ENCODE results near the gene GSE1. TPM values are rescaled to one million over a fixed set of nuclear protein-coding genes. Genes with fewer than 3 reads are reported as not detected.
A peak's percentile ranks its signal among the peaks of the same experiment; 100 is the strongest.

The GSE1 gene
- total RNA-seq, 1 experiment from 2014 or later, result 97.5 TPM

GRCh38 chr16:85657996-85658395, 44.9 kb downstream of the GSE1 start:
- ChIA-PET CTCF (interaction anchor here (0.5 to 0.6 kb wide), 2 partner anchors 14 to 20 kb away, joined by 3 to 4 read pairs; no protein-coding TSS in a partner anchor), POLR2A (no interaction called here)
- intact Hi-C loops (cut with micrococcal nuclease; ENCODE audit: unreplicated experiment), result no loop called here
- ATAC-seq (no peak), DNase-seq (ENCODE audit: low read depth, low spot score) (no peak)
- H3K9me3 ChIP-seq (ENCODE audit: control insufficient read depth, insufficient read depth, low read depth, low read length), result no peaks in the 10 kb centered on the region
- H3K27ac ChIP-seq (ENCODE audit: low read length), result no peak overlapping the region
- TF ChIP-seq POLR2AphosphoS5 (IDR thresholded peaks at IDR 0.05; ENCODE audit: low read depth, low read length), result no peak
- TF ChIP-seq TCF7L2 (IDR thresholded peaks at IDR 0.05; ENCODE audit: low read depth, low read length), result no peak
- TF ChIP-seq SIN3A (IDR thresholded peaks at IDR 0.05; ENCODE audit: borderline replicate concordance, insufficient read depth, low read depth, low read length), result no peak
- no peak for TF ChIP-seq CTCF (IDR thresholded peaks at IDR 0.05)
- no peak for TF ChIP-seq REST (IDR thresholded peaks at IDR 0.05; ENCODE audit: insufficient read depth in 1 of 2, low read depth in 2 of 2, low read length in 1 of 2)
- H3K27me3 ChIP-seq (ENCODE audit: control insufficient read depth, insufficient read depth, low read length), result no peaks in the 10 kb centered on the region
- H3K4me3 ChIP-seq (ENCODE audit: low read depth in 2 of 2, low read length in 2 of 2), result no peak overlapping the region
- H3K4me1 ChIP-seq (ENCODE audit: control insufficient read depth, insufficient read depth, low read length), result peaks cover 11% of the 10 kb centered on the region
- in situ Hi-C loops (cut with HindIII; ENCODE audit: low pct_unique_long_range_greater_than_20kb, low sequenced_read_pairs), result no loop called here
- H3K36me3 ChIP-seq (ENCODE audit: control insufficient read depth, insufficient read depth, low read length), result peaks cover 8% of the 10 kb centered on the region
- TSS peak; percentile 52 for BruUV-seq (replicated peaks)

GRCh38 chr16:85658504-85659326, 45.6 kb downstream of the GSE1 start:
- intact Hi-C loops (cut with micrococcal nuclease; ENCODE audit: unreplicated experiment), result no loop called here
- no peaks in the 10 kb centered on the region for H3K27me3 ChIP-seq (ENCODE audit: control insufficient read depth, insufficient read depth, low read length)
- TF ChIP-seq CTCF (IDR thresholded peaks at IDR 0.05) (no peak), REST (IDR thresholded peaks at IDR 0.05; ENCODE audit: insufficient read depth in 1 of 2, low read depth in 2 of 2, low read length in 1 of 2) (no peak), POLR2AphosphoS5 (IDR thresholded peaks at IDR 0.05; ENCODE audit: low read depth, low read length) (no peak), TCF7L2 (IDR thresholded peaks at IDR 0.05; ENCODE audit: low read depth, low read length) (no peak), SIN3A (IDR thresholded peaks at IDR 0.05; ENCODE audit: borderline replicate concordance, insufficient read depth, low read depth, low read length) (no peak)
- POLR2A ChIA-PET, result no interaction called here
- H3K4me1 ChIP-seq (ENCODE audit: control insufficient read depth, insufficient read depth, low read length), result peaks cover 5% of the 10 kb centered on the region
- ATAC-seq (no peak), DNase-seq (ENCODE audit: low read depth, low spot score) (no peak)
- H3K27ac ChIP-seq (ENCODE audit: low read length), result no peak overlapping the region
- H3K4me3 ChIP-seq (ENCODE audit: low read depth in 2 of 2, low read length in 2 of 2), result no peak overlapping the region
- BruUV-seq (replicated peaks), result no TSS peak
- in situ Hi-C loops (cut with HindIII; ENCODE audit: low pct_unique_long_range_greater_than_20kb, low sequenced_read_pairs), result no loop called here
- H3K36me3 ChIP-seq (ENCODE audit: control insufficient read depth, insufficient read depth, low read length), result peaks cover 10% of the 10 kb centered on the region; the same call in 1 of the 2 replicates
- CTCF ChIA-PET, result interaction anchor here (0.5 kb wide), 1 partner anchor 14 kb away, joined by 4 read pairs; no protein-coding TSS in a partner anchor
- H3K9me3 ChIP-seq (ENCODE audit: control insufficient read depth, insufficient read depth, low read depth, low read length), result no peaks in the 10 kb centered on the region
